K562 (cell line): Measurements from ENCODE around the gene STC2. TPM values are rescaled to one million over a fixed set of nuclear protein-coding genes. Genes with fewer than 3 reads are reported as not detected.

Source experiments
- ATAC-seq: fragments of 200-7000 bp; cut with Tn5 transposase; 3 replicates; pipeline ENCODE4 v1.9.1; 2020; ENCODE audit warnings: moderate library complexity
- BruUV-seq: library from RNA; stranded (reverse); fragments of 400-500 nt; replicated peaks from 2 replicates; lab custom pipeline; 2021; lab: Mats Ljungman, UMichigan
- CTCF ChIA-PET: fragments of 300-600 bp; formaldehyde crosslinking; extraction: SDS; loops from one replicate; lab custom pipeline; 2021; ENCODE audit warnings: low intra/inter-chr PET ratio; lab: Yijun Ruan, JAX
- POLR2A ChIA-PET: fragments of 300-600, 350-650 bp; sonication (Branson Sonifier 250); formaldehyde crosslinking; extraction: SDS; loops from one replicate; lab custom pipeline; 2021; ENCODE audit warnings: antibody characterized with exemption, inconsistent platforms; lab: Yijun Ruan, JAX
- DNase-seq, 4 experiments: peaks; one replicate each; pipeline versions ENCODE4 v3.0.0 to v3.0.0-alpha.2; 2011 to 2018; ENCODE audit warnings: low spot score in 3 of 4, mixed read lengths in 3 of 4; ENCODE audit errors: extremely low read depth in 1 of 4
- FAIRE-seq: peaks from 2 replicates; lab custom pipeline; 2011; peaks lifted over from hg19 to GRCh38; lab: Jason Lieb, UNC
- H2AFZ ChIP-seq: 2 replicates; pipeline ENCODE4 v1.6.0; 2011; ENCODE audit warnings: low read depth, low read length, control low read depth, inconsistent platforms
- H3K27ac ChIP-seq: fragments of 200-600 bp; 3 replicates; pipeline ENCODE4 v1.8.0; 2011; ENCODE audit warnings: low read depth, mild to moderate bottlenecking, control low read depth, inconsistent platforms, low read length, moderate library complexity, mixed read lengths; ENCODE audit errors: extremely low read depth
- H3K27me3 ChIP-seq, 2 experiments: fragments of 300-600 bp in 1 of 2; 2 replicates in 1 of 2; 3 replicates in 1 of 2; pipeline versions ENCODE4 v1.6.0 to v1.8.0; 2011; ENCODE audit warnings: inconsistent platforms in 2 of 2, low read length in 2 of 2, mild to moderate bottlenecking in 1 of 2, mixed read lengths in 1 of 2, moderate library complexity in 1 of 2; ENCODE audit not compliant: control insufficient read depth in 2 of 2, insufficient read depth in 2 of 2
- H3K36me3 ChIP-seq: fragments of 300-600 bp; 3 replicates; pipeline ENCODE4 v1.8.0; 2011; ENCODE audit warnings: mild to moderate bottlenecking, low read length, inconsistent platforms; ENCODE audit not compliant: control insufficient read depth, insufficient read depth
- H3K4me1 ChIP-seq, 2 experiments: fragments of 200-600 bp in 1 of 2; replicated peaks in 1 of 2; 2 replicates in 1 of 2; 3 replicates in 1 of 2; pipeline versions ENCODE4 v1.5.1 to v1.8.0; 2011; ENCODE audit warnings: inconsistent platforms in 2 of 2, low read length in 2 of 2, mild to moderate bottlenecking in 1 of 2, mixed read lengths in 1 of 2, moderate library complexity in 1 of 2; ENCODE audit not compliant: control insufficient read depth in 2 of 2, insufficient read depth in 2 of 2
- H3K4me2 ChIP-seq: 2 replicates; pipeline ENCODE4 v1.6.1; 2011; ENCODE audit warnings: low read length, control low read depth, inconsistent platforms, mixed read lengths; ENCODE audit not compliant: insufficient read depth
- H3K4me3 ChIP-seq: fragments of 200-600 bp; sonication (generic), shearing (Covaris generic); 2 replicates; pipeline ENCODE4 v1.5.1; 2016; ENCODE audit warnings: control low read depth, inconsistent platforms
- H3K79me2 ChIP-seq: fragments of 200-600 bp; 3 replicates; pipeline ENCODE4 v1.8.0; 2011; ENCODE audit warnings: low read length, inconsistent platforms; ENCODE audit not compliant: control insufficient read depth, insufficient read depth
- H3K9ac ChIP-seq, 2 experiments: 2 replicates each; pipeline versions ENCODE4 v1.6.0 to v1.6.1; 2011; ENCODE audit warnings: low read depth in 2 of 2, low read length in 2 of 2, control low read depth in 1 of 2, inconsistent platforms in 1 of 2, mild to moderate bottlenecking in 1 of 2, mixed read lengths in 1 of 2; ENCODE audit not compliant: insufficient read depth in 1 of 2
- H3K9me1 ChIP-seq: one replicate; pipeline ENCODE4 v1.6.0; 2011; ENCODE audit warnings: inconsistent platforms, mild to moderate bottlenecking, low read length, moderate library complexity; ENCODE audit not compliant: control insufficient read depth, insufficient read depth
- H3K9me3 ChIP-seq: replicated peaks from 2 replicates; pipeline ENCODE4 v1.5.1; 2011; ENCODE audit warnings: low read depth, low read length, inconsistent platforms; ENCODE audit not compliant: control insufficient read depth, insufficient read depth
- H4K20me1 ChIP-seq: replicated peaks from 2 replicates; pipeline ENCODE4 v1.6.1; 2011; ENCODE audit warnings: low read length, inconsistent platforms, mixed read lengths; ENCODE audit not compliant: control insufficient read depth, insufficient read depth
- FOXK2 ChIP-seq, 2 experiments: fragments of 450-650 bp; IDR thresholded peaks in 1 of 2; conservative IDR thresholded peaks in 1 of 2; 2 replicates each; pipeline ENCODE4 v1.6.1; 2016; ENCODE audit warnings: low read depth in 2 of 2, mild to moderate bottlenecking in 1 of 2
- REST ChIP-seq, 2 experiments: fragments of 450-650 bp; formaldehyde crosslinking in 1 of 2; IDR thresholded peaks; 2 replicates each; pipeline versions ENCODE4 v1.4.0 to v1.6.1; 2014 to 2020; ENCODE audit warnings: mild to moderate bottlenecking in 2 of 2, borderline replicate concordance in 1 of 2, low read depth in 1 of 2
- ZBTB26 ChIP-seq: fragments of 450-650 bp; formaldehyde crosslinking; IDR thresholded peaks from 2 replicates; pipeline ENCODE4 v1.4.0; 2022; ENCODE audit warnings: missing genetic modification characterization
- WGBS: fragments of 100-300 bp; shearing (Covaris generic); methylation state at CpG from one replicate; pipeline ENCODE4 v1.1.6; 2016; ENCODE audit warnings: low coverage, mixed read lengths; ENCODE audit not compliant: insufficient coverage; ENCODE audit errors: missing lambda C conversion rate; 5-methylcytosine and 5-hydroxymethylcytosine counted together
- in situ Hi-C: fragments of 300-500 bp; cut with MboI; formaldehyde crosslinking; loops from 4 replicates; pipeline ENCODE4 v1.15.0; 2018; ENCODE audit warnings: inconsistent platforms, mixed read lengths
- intact Hi-C: fragments of 100-400 bp; cut with micrococcal nuclease; formaldehyde crosslinking; loops from 2 replicates; pipeline ENCODE4 v1.14.2; 2022
- polyA plus RNA-seq, 8 experiments: library from polyadenylated mRNA; depleted of rRNA in 4 of 8; stranded (reverse) in 5 of 8; unstranded in 3 of 8; fragments of >200 nt; fragmentation: Nextera tagmentation in 2 of 8; fragmentation: Illumina TruSeq in 1 of 8; extraction: Ambion mirVana in 2 of 8; extraction: Trizol in 1 of 8; gene quantifications; 2 replicates each; pipeline versions ENCODE4 v1.2.1 to v1.2.3, GENCODE V29; 2011 to 2014; ENCODE audit warnings: inconsistent platforms in 1 of 8, missing spikeins in 1 of 8
- total RNA-seq, 7 experiments: library from RNA; depleted of rRNA in 6 of 7; stranded (reverse); fragments of >200 nt in 6 of 7; fragmentation: Illumina TruSeq in 2 of 7; extraction: Trizol in 2 of 7; gene quantifications; 2 replicates each; pipeline versions ENCODE4 v1.2.1 to v1.2.3, GENCODE V29; 2011 to 2021; ENCODE audit warnings: low replicate concordance in 1 of 7

Gene STC2
- total and polyA plus RNA-seq, 9 of the 15 experiments (the other 6 are each of a cell fraction or from before 2014, with no cell fraction given): 0.62 to 31.7 (median 7.4) TPM

DNA sequence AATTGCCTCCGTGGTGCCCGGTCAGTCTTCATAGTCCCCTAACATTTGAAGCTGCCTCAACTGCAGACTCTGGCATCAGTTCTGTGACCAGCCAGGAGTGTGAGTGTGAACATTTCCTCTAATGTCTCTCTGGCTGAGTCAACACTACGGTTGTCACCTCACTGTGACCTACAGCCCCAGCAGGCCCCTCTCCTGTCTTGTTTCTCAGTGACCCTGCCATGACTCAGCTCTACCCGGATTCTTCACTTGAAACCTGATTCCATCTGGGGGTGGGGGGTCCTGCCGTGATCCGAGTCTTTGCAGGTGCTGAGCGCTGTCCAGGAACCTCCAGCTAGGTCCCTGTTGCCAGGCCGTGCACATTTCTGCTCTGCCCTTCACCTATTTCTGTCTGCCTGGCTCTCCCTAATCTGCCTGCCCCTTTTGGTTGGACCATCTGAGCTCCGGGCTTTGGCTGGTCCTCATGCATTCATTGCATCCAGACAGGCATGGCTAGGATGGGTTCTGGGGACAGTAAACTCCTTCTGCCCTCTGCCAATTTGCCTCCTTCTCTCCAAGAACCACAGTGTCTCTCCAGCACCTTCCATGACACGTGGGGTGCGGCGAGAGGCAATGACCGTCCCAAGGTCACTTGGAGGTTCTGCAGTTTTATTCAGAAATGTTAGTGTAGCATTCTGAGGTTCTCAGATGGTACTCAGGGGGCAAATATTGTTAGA lies 24.2 kb downstream of the STC2 start:
- Histone ChIP-seq H2AFZ (peak overlapping the region; percentile 71), H3K79me2 (no peaks in the 10 kb centered on the region), H4K20me1 (no peaks in the 10 kb centered on the region), H3K4me1 (peaks cover 22 to 28% of the 10 kb centered on the region in 2 experiments), H3K9me1 (no peaks in the 10 kb centered on the region), H3K36me3 (no peaks in the 10 kb centered on the region), H3K4me3 (no peak overlapping the region), H3K4me2 (peak overlapping the region; percentile 36; the same call in 1 of the 2 replicates), H3K27me3 (no peaks in the 10 kb centered on the region), H3K9me3 (no peaks in the 10 kb centered on the region), H3K9ac (peak overlapping the region in 1 of 2 experiments; percentile 84; a peak in 2 of 4 replicates), H3K27ac (peak overlapping the region; percentile 50; the same call in 1 of the 3 replicates)
- POLR2A ChIA-PET: interaction anchor here (0.7 to 2.9 kb wide), 9 partner anchors 8 to 1116 kb away, joined by 3 to 8 read pairs (median 4); partner anchors contain the start of genes STC2 and STK10
- DNase-seq (peak; percentile 63 to 83 (median 74)), ATAC-seq (peak; percentile 89), FAIRE-seq (peak; percentile 86)
- WGBS: 24% methylated on average over 13 of the region's 13 CpGs
- CTCF ChIA-PET: no interaction called here
- no TSS peak for BruUV-seq
- in situ Hi-C loops (no loop called here), intact Hi-C loops (no loop called here)
- TF ChIP-seq ZBTB26 (CRISPR knock-in tag): no peak
- peak; percentile 73 for TF ChIP-seq REST (IDR thresholded peaks at IDR 0.05; ENCODE audit: borderline replicate concordance)
- no peak for TF ChIP-seq REST (CRISPR knock-in tag; IDR thresholded peaks at IDR 0.05; ENCODE audit: low read depth)
- TF ChIP-seq FOXK2 (conservative IDR thresholded peaks at IDR 0.05 in 1 of 2, IDR thresholded peaks at IDR 0.05 in 1 of 2; ENCODE audit: low read depth in 2 of 2): peak in 1 of 2 experiments; percentile 46; a peak in 1 of 4 replicates
